Neural cell (in vitro differentiated cells): ENCODE measurements around the gene FLII. TPM values are rescaled to one million over a fixed set of nuclear protein-coding genes. Genes with fewer than 3 reads are reported as not detected.

ENCODE experiments used
- H2AFZ ChIP-seq: fragments of 200-600, 300-800 bp; sonication (generic), shearing (Covaris generic); 2 replicates; pipeline ENCODE4 v1.6.0; 2014; ENCODE audit warnings: low read depth, mild to moderate bottlenecking, antibody characterized with exemption, low read length, moderate library complexity
- H3F3A ChIP-seq: fragments of 200-600 bp; shearing (Covaris generic); 2 replicates; pipeline ENCODE4 v1.6.1; 2016; ENCODE audit warnings: mild to moderate bottlenecking, moderate library complexity, mixed read lengths, antibody characterized with exemption, low read length; ENCODE audit not compliant: insufficient read depth, poor library complexity, severe bottlenecking
- H3K27ac ChIP-seq: fragments of 200-600, 300-800 bp; sonication (generic), shearing (Covaris generic); 2 replicates; pipeline ENCODE4 v1.5.1; 2014; ENCODE audit warnings: mild to moderate bottlenecking, low read length, moderate library complexity
- H3K27me3 ChIP-seq: fragments of 300-800, 200-600 bp; sonication (generic), shearing (Covaris generic); 2 replicates; pipeline ENCODE4 v1.6.0; 2014; ENCODE audit warnings: mild to moderate bottlenecking, low read depth, low read length, moderate library complexity; ENCODE audit not compliant: insufficient read depth
- H3K36me3 ChIP-seq: fragments of 300-800, 200-600 bp; sonication (generic), shearing (Covaris generic); 2 replicates; pipeline ENCODE4 v1.5.1; 2014; ENCODE audit warnings: mild to moderate bottlenecking, antibody characterized with exemption, low read length, moderate library complexity; ENCODE audit not compliant: insufficient read depth
- H3K4me2 ChIP-seq: fragments of 300-800, 200-600 bp; sonication (generic), shearing (Covaris generic); 2 replicates; pipeline ENCODE4 v1.6.0; 2014; ENCODE audit warnings: mild to moderate bottlenecking, low read length
- H3K4me3 ChIP-seq: fragments of 300-800, 200-600 bp; sonication (generic), shearing (Covaris generic); 2 replicates; pipeline ENCODE4 v1.5.1; 2014; ENCODE audit warnings: mild to moderate bottlenecking, low read length, moderate library complexity
- H3K79me2 ChIP-seq: fragments of 200-600 bp; shearing (Covaris generic); replicated peaks from 2 replicates; pipeline ENCODE4 v1.6.0; 2014; ENCODE audit warnings: mild to moderate bottlenecking, low read length, moderate library complexity; ENCODE audit not compliant: insufficient read depth
- H3K9ac ChIP-seq: fragments of 300-800, 200-600 bp; sonication (generic), shearing (Covaris generic); 2 replicates; pipeline ENCODE4 v1.6.1; 2016; ENCODE audit warnings: mild to moderate bottlenecking, low read length, mixed read lengths
- H3K9me2 ChIP-seq: fragments of 200-600 bp; shearing (Covaris generic); 2 replicates; pipeline ENCODE4 v1.6.1; 2016; ENCODE audit warnings: mild to moderate bottlenecking, low read length, mixed read lengths; ENCODE audit not compliant: insufficient read depth
- H3K9me3 ChIP-seq: fragments of 200-600, 300-800 bp; sonication (generic), shearing (Covaris generic); 2 replicates; pipeline ENCODE4 v1.6.1; 2016; ENCODE audit warnings: mild to moderate bottlenecking, mixed run types, low read length, moderate library complexity, mixed read lengths
- H4K20me1 ChIP-seq: fragments of 200-600 bp; shearing (Covaris generic); 2 replicates; pipeline ENCODE4 v1.6.1; 2016; ENCODE audit warnings: mild to moderate bottlenecking, mixed run types; ENCODE audit not compliant: insufficient read depth
- EP300 ChIP-seq: fragments of 450-650 bp; conservative IDR thresholded peaks from 2 replicates; pipeline ENCODE4 v1.6.1; 2014; ENCODE audit warnings: antibody characterized with exemption, mild to moderate bottlenecking, moderate library complexity; ENCODE audit not compliant: poor library complexity, severe bottlenecking
- EZH2 ChIP-seq: fragments of 200-600, 300-800 bp; shearing (Covaris generic), sonication (generic); IDR thresholded peaks from 2 replicates; pipeline ENCODE4 v1.6.1; 2014; ENCODE audit warnings: antibody characterized with exemption, low read length, borderline replicate concordance, mild to moderate bottlenecking; ENCODE audit not compliant: insufficient read depth, poor library complexity, severe bottlenecking
- MXI1 ChIP-seq: fragments of 450-650 bp; conservative IDR thresholded peaks from 2 replicates; pipeline ENCODE4 v1.6.1; 2014; ENCODE audit warnings: antibody characterized with exemption, mild to moderate bottlenecking; ENCODE audit not compliant: poor library complexity, severe bottlenecking
- POLR2AphosphoS5 ChIP-seq: IDR thresholded peaks from 2 replicates; pipeline ENCODE4 v1.6.1; 2012
- RAD21 ChIP-seq: fragments of 450-650 bp; conservative IDR thresholded peaks from 2 replicates; pipeline ENCODE4 v1.6.1; 2014; ENCODE audit warnings: antibody characterized with exemption, mild to moderate bottlenecking, moderate library complexity
- SMC3 ChIP-seq: fragments of 450-650 bp; conservative IDR thresholded peaks from 2 replicates; pipeline ENCODE4 v1.6.1; 2014; ENCODE audit warnings: antibody characterized with exemption, mild to moderate bottlenecking, moderate library complexity; ENCODE audit not compliant: poor library complexity
- TAF1 ChIP-seq: IDR thresholded peaks from 2 replicates; pipeline ENCODE4 v1.6.1; 2012; ENCODE audit warnings: low read depth
- polyA plus RNA-seq: library from polyadenylated mRNA; depleted of rRNA; stranded (reverse); fragments of >200 nt; gene quantifications from 2 replicates; pipeline ENCODE4 v1.2.3, GENCODE V29; 2014
- TF ChIP-seq, protein P1 (sequence below): fragments of 450-650 bp; IDR thresholded peaks from 2 replicates; pipeline ENCODE4 v1.5.1; 2014; ENCODE audit warnings: antibody characterized with exemption, mild to moderate bottlenecking, moderate library complexity; ENCODE audit not compliant: poor library complexity, severe bottlenecking
- TF ChIP-seq, protein P2 (sequence below): IDR thresholded peaks from 2 replicates; pipeline ENCODE4 v1.6.1; 2012; ENCODE audit warnings: borderline replicate concordance

The FLII gene
- polyA plus RNA-seq, 1 donor from 2014 or later, result 93.0 TPM

- Histone ChIP-seq H3K79me2 (peaks cover 4% of the 10 kb centered on the region), H4K20me1 (no peaks in the 10 kb centered on the region), H3K9me2 (no peaks in the 10 kb centered on the region), H3K27me3 (no peaks in the 10 kb centered on the region), H3K9ac (no peak overlapping the region), H2AFZ (no peak overlapping the region), H3K27ac (no peak overlapping the region), H3K4me3 (no peak overlapping the region), H3K36me3 (no peaks in the 10 kb centered on the region), H3F3A (no peaks in the 10 kb centered on the region), H3K4me2 (no peak overlapping the region), H3K9me3 (no peaks in the 10 kb centered on the region)
- TF ChIP-seq EP300 (no peak), RAD21 (no peak), POLR2AphosphoS5 (no peak), EZH2 (no peak), SMC3 (no peak)
- TF ChIP-seq, protein P1, sequence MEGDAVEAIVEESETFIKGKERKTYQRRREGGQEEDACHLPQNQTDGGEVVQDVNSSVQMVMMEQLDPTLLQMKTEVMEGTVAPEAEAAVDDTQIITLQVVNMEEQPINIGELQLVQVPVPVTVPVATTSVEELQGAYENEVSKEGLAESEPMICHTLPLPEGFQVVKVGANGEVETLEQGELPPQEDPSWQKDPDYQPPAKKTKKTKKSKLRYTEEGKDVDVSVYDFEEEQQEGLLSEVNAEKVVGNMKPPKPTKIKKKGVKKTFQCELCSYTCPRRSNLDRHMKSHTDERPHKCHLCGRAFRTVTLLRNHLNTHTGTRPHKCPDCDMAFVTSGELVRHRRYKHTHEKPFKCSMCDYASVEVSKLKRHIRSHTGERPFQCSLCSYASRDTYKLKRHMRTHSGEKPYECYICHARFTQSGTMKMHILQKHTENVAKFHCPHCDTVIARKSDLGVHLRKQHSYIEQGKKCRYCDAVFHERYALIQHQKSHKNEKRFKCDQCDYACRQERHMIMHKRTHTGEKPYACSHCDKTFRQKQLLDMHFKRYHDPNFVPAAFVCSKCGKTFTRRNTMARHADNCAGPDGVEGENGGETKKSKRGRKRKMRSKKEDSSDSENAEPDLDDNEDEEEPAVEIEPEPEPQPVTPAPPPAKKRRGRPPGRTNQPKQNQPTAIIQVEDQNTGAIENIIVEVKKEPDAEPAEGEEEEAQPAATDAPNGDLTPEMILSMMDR, result no peak
These were observed 6.4 kb downstream of the FLII start for GRCh38 chr17:18252160-18252559.

DNA sequence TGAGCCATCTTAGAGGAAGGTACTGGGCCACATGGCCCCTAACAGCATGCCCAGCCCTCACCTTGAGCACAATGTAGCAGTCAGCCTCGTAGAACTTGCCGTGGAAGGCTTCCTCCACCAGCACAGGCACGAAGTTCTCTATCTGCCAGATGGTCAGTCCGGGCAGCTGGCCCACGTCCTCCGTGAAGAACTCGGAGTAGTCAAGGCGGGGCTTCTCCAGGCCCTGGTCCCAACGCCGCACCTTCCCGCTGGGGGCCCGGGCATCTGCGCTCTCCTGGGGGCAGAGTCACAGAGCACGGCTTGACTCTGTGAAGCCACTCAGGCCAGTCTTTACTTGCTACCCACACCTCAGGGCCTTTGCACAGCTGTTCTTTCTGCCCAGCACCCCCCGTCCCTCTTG is 7.3 kb downstream of the FLII start:
- Histone ChIP-seq H3K27ac (no peak overlapping the region), H3K9me2 (no peaks in the 10 kb centered on the region), H3K36me3 (no peaks in the 10 kb centered on the region), H3K27me3 (no peaks in the 10 kb centered on the region), H3K9ac (no peak overlapping the region), H3K4me2 (no peak overlapping the region), H3K79me2 (no peaks in the 10 kb centered on the region), H3K4me3 (no peak overlapping the region), H2AFZ (no peak overlapping the region), H4K20me1 (no peaks in the 10 kb centered on the region), H3F3A (no peaks in the 10 kb centered on the region), H3K9me3 (no peaks in the 10 kb centered on the region)
- TF ChIP-seq TAF1, result no peak
- TF ChIP-seq SMC3, result no peak
- TF ChIP-seq, protein P2, sequence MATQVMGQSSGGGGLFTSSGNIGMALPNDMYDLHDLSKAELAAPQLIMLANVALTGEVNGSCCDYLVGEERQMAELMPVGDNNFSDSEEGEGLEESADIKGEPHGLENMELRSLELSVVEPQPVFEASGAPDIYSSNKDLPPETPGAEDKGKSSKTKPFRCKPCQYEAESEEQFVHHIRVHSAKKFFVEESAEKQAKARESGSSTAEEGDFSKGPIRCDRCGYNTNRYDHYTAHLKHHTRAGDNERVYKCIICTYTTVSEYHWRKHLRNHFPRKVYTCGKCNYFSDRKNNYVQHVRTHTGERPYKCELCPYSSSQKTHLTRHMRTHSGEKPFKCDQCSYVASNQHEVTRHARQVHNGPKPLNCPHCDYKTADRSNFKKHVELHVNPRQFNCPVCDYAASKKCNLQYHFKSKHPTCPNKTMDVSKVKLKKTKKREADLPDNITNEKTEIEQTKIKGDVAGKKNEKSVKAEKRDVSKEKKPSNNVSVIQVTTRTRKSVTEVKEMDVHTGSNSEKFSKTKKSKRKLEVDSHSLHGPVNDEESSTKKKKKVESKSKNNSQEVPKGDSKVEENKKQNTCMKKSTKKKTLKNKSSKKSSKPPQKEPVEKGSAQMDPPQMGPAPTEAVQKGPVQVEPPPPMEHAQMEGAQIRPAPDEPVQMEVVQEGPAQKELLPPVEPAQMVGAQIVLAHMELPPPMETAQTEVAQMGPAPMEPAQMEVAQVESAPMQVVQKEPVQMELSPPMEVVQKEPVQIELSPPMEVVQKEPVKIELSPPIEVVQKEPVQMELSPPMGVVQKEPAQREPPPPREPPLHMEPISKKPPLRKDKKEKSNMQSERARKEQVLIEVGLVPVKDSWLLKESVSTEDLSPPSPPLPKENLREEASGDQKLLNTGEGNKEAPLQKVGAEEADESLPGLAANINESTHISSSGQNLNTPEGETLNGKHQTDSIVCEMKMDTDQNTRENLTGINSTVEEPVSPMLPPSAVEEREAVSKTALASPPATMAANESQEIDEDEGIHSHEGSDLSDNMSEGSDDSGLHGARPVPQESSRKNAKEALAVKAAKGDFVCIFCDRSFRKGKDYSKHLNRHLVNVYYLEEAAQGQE, result no peak
- no peak for TF ChIP-seq MXI1

- no peaks in the 10 kb centered on the region for H3F3A ChIP-seq
- TF ChIP-seq, protein P2, result no peak
- TF ChIP-seq, protein P1, result no peak
- no peak for TF ChIP-seq EP300
- no peak for TF ChIP-seq MXI1
- TF ChIP-seq POLR2AphosphoS5, result no peak
- TF ChIP-seq EZH2, result no peak
- no peak for TF ChIP-seq SMC3
- TF ChIP-seq TAF1, result no peak
- no peak for TF ChIP-seq RAD21
- no peaks in the 10 kb centered on the region for H3K27me3 ChIP-seq
- H2AFZ ChIP-seq, result no peak overlapping the region
- H3K9me3 ChIP-seq, result no peaks in the 10 kb centered on the region
- H3K79me2 ChIP-seq, result no peaks in the 10 kb centered on the region
- no peak overlapping the region for H3K27ac ChIP-seq
- H3K9ac ChIP-seq, result no peak overlapping the region
- no peaks in the 10 kb centered on the region for H3K36me3 ChIP-seq
- H3K9me2 ChIP-seq, result no peaks in the 10 kb centered on the region
- H4K20me1 ChIP-seq, result no peaks in the 10 kb centered on the region
- H3K4me2 ChIP-seq, result no peak overlapping the region
- no peak overlapping the region for H3K4me3 ChIP-seq
These were observed 7.8 kb downstream of the FLII start for GRCh38 chr17:18250708-18251107.
